HFF-Myc (cell line): ENCODE measurements around the gene DPYSL3.
A peak's percentile ranks its signal among the peaks of the same experiment; 100 is the strongest.

Source experiments
- DNase-seq: peaks from one replicate; pipeline ENCODE4 v3.0.0-alpha.2; 2011; ENCODE audit warnings: low read depth; ENCODE audit errors: extremely low read depth
- H3K4me3 ChIP-seq: replicated peaks from 2 replicates; pipeline ENCODE4 v1.5.1; 2011; ENCODE audit warnings: low read depth, mild to moderate bottlenecking, control low read depth, low read length
- TF ChIP-seq, protein P1 (sequence below): IDR thresholded peaks from 2 replicates; pipeline ENCODE4 v1.5.1; 2012; ENCODE audit warnings: mild to moderate bottlenecking, low read depth, low read length, control low read depth; ENCODE audit errors: missing control alignments

The DPYSL3 gene

DNA sequence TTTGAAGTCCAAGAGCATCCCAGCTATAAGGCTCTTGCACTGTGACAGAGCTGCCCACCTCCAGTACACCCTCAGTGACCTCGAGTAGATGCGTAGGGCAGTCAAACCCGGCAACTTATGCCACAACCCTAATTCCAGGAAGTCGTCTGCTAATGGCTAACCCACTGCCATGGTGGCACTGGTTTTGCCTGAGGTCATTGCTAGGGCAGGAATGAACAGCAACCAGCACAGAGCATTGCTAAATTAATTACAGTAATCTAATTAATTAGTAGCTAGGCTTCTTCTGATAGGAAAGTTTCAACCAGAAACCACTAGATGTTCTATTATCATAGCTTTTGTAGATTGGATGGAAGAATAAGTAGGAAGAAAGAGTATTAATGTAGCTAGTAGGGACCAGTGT is 122.8 kb downstream of the DPYSL3 start:
- no peak overlapping the region for H3K4me3 ChIP-seq
- TF ChIP-seq, protein P1, sequence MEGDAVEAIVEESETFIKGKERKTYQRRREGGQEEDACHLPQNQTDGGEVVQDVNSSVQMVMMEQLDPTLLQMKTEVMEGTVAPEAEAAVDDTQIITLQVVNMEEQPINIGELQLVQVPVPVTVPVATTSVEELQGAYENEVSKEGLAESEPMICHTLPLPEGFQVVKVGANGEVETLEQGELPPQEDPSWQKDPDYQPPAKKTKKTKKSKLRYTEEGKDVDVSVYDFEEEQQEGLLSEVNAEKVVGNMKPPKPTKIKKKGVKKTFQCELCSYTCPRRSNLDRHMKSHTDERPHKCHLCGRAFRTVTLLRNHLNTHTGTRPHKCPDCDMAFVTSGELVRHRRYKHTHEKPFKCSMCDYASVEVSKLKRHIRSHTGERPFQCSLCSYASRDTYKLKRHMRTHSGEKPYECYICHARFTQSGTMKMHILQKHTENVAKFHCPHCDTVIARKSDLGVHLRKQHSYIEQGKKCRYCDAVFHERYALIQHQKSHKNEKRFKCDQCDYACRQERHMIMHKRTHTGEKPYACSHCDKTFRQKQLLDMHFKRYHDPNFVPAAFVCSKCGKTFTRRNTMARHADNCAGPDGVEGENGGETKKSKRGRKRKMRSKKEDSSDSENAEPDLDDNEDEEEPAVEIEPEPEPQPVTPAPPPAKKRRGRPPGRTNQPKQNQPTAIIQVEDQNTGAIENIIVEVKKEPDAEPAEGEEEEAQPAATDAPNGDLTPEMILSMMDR = no peak
- DNase-seq = no peak

DNA sequence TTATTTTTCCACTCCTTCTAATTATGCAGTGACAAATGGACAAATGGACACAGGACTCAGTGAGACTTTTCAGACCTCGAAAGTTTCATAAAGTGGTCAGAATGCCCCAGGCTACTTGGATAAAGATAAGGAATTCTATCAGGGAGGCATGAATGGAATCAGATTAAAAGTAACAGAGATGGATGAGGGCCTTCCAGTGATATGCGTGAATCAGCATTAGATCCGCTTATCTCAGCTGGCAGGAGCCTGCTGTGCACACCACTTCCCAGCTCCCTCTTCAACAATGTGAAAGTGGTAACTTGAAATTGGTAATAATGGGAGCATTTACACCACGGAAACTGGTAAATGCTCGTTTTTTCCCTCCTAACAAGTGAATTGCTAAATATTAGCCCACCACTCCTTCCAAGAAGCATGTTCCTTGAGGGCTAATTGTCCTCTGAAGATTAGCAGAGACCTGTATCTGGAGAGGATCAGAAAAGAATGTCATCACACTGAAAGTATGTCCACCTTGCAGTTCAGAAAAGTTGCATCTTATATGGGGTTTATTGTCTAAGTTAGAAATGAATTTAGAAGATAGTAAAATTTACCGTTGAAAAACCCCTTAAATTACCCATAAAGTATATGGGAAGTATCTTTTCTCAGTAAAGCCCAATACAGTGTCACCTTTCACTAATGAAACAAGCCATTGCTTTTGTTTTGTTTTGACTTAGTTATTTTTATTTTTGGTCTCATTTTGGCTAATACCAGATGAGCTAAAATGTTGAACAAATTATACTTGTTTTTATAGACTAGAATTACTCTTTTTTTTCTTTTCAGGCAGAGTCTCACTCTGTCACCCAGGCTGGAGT is 125.3 kb downstream of the DPYSL3 start:
- TF ChIP-seq, protein P1 = no peak
- H3K4me3 ChIP-seq = no peak overlapping the region
- no peak for DNase-seq

DNA sequence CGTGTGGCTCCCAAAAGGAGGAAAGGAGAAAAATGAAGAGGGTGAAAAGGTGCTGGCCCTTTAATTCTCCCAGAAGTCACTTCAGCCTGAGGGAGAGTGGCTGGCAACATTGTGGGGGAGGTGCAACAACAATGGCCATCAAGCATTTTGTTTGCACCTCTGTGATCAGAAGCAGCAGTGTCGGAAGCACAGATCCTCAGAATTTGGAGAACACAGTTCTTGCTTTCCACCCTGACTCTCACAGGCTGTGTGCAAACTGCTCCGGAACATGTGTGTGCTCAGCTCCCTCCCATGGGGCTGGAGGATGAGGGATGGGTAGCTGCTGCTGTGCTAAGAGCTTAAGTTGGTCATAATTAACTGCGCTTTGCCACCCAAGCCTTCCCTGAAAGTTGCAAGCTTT is 127.1 kb downstream of the DPYSL3 start:
- DNase-seq = no peak
- 0 out of 2 replicates have a peak overlapping the region, but pooled peaks have one; percentile 8 for H3K4me3 ChIP-seq
- TF ChIP-seq, protein P1 = no peak

DNA sequence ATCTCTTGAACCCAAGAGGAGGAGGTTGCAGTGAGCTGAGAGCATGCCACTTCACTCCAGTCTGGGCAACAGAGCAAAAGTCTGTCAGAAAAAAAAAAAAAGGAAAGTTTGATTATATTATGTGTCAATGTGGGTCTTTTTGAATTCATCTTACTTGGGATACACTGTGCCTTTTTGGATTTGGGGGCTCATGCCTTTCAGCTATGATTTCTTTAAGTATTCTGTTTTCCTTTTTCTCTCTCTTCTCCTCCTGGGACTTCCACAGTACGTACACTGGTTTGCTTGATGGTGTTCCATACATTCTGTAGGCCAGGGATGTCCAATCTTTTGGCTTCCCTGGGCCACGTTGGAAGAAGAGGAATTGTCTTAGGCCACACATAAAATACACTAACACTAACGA is 128.3 kb downstream of the DPYSL3 start:
- TF ChIP-seq, protein P1 = no peak
- H3K4me3 ChIP-seq = no peak overlapping the region
- no peak for DNase-seq

DNA sequence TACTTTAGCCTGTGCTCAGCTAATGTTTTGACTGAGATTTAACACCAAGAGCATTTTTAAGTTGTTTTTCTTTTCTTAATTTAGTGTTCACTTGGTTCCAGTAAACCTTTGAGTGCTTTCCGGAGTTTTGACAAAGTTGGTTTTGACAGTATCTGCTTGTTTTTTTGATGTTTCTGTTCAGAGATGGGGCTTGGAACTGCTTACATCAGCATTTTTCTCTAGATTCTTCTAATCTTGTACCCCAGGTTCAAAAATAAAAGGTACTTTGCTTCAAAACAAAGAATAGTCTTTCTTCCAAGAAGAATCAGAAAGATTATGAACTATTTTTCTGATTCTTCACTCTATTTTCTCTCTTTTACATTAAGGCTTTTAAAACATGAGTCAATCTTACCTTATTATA is 132.2 kb downstream of the DPYSL3 start:
- TF ChIP-seq, protein P1 = no peak
- DNase-seq = no peak
- H3K4me3 ChIP-seq = no peak overlapping the region

DNA sequence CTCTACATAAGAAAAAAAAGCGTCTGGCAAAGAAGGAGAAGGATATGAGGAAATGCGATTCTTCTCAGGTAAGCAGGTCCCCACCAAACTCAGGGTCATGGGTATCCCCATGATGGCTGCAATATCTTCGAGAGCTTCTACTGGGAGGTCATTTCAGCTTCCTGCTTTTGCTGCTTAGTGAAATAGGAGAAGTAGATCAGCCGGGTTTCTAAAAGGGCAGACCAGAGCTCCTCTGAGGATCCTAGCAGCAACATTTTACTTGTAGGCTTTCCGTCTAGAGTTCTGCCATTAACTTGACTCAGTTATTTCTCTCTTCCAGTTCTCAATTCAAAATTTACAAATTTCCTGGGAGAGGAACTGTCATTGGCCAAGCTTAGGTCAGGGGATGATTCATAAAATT is 134.7 kb downstream of the DPYSL3 start:
- DNase-seq = no peak
- TF ChIP-seq, protein P1 = no peak
- H3K4me3 ChIP-seq = no peak overlapping the region
